ENCODE results near the gene DMRTB1. TPM values are rescaled to one million over a fixed set of nuclear protein-coding genes. Genes with fewer than 3 reads are reported as not detected.
"Not testable (repeated sequence)": the region's sequence is repeated elsewhere in the genome, so short reads cannot be mapped to it uniquely, and the experiment has no call there.

Gene DMRTB1
- total and polyA plus RNA-seq, 4 donors = not detected

DNA sequence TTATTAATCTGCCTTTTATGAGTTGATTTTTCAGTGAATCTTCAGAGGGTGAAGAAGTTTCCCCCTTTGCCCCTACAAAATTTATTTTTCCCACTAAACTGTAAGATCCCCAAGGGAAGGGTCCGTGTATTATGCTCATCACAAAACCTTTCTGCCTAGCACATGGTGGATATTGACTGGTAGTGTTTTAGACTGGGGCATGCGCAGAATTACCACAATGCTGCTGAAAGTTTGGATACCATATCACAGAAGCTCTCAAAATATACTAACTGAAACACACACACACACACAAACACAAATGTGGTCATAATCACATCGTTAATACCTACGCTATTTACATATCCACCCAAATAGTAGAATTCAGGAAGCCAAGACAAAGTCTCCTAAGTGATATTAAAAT is 28.0 kb upstream of the DMRTB1 start:
- WGBS, 2 donors = 76 to 81% methylated on average over 4 of the region's 4 CpGs
- H3K4me1 ChIP-seq (ENCODE audit: control insufficient read depth in 5 of 5, insufficient read depth in 5 of 5, low read length in 5 of 5) = peaks cover 0 to 5% (median 0%) of the 10 kb centered on the region in 5 donors
- H3K4me3 ChIP-seq = no peak overlapping the region
- no peak overlapping the region for H3K9ac ChIP-seq (ENCODE audit: insufficient read depth in 1 of 2, low read length in 2 of 2)
- peaks cover 0 to under 1% (median 0%) of the 10 kb centered on the region in 3 donors for H3K27me3 ChIP-seq (ENCODE audit: control insufficient read depth in 3 of 3, insufficient read depth in 3 of 3, low read length in 2 of 3)
- no peak for DNase-seq
- no peaks in the 10 kb centered on the region for H3K9me3 ChIP-seq (ENCODE audit: control insufficient read depth in 4 of 4, insufficient read depth in 3 of 4, low read length in 3 of 4)
- no peaks in the 10 kb centered on the region for H3K36me3 ChIP-seq (ENCODE audit: control insufficient read depth in 4 of 4, insufficient read depth in 4 of 4, low read length in 4 of 4)
- no peak overlapping the region for H3K27ac ChIP-seq (ENCODE audit: low read depth in 1 of 2, low read length in 1 of 2)
- TF ChIP-seq, protein P1, sequence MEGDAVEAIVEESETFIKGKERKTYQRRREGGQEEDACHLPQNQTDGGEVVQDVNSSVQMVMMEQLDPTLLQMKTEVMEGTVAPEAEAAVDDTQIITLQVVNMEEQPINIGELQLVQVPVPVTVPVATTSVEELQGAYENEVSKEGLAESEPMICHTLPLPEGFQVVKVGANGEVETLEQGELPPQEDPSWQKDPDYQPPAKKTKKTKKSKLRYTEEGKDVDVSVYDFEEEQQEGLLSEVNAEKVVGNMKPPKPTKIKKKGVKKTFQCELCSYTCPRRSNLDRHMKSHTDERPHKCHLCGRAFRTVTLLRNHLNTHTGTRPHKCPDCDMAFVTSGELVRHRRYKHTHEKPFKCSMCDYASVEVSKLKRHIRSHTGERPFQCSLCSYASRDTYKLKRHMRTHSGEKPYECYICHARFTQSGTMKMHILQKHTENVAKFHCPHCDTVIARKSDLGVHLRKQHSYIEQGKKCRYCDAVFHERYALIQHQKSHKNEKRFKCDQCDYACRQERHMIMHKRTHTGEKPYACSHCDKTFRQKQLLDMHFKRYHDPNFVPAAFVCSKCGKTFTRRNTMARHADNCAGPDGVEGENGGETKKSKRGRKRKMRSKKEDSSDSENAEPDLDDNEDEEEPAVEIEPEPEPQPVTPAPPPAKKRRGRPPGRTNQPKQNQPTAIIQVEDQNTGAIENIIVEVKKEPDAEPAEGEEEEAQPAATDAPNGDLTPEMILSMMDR (IDR thresholded peaks at IDR 0.05; ENCODE audit: control extremely low read depth, extremely low read depth) = no peak
- ATAC-seq (ENCODE audit: insufficient read depth, low FRiP score) = no peak

DNA sequence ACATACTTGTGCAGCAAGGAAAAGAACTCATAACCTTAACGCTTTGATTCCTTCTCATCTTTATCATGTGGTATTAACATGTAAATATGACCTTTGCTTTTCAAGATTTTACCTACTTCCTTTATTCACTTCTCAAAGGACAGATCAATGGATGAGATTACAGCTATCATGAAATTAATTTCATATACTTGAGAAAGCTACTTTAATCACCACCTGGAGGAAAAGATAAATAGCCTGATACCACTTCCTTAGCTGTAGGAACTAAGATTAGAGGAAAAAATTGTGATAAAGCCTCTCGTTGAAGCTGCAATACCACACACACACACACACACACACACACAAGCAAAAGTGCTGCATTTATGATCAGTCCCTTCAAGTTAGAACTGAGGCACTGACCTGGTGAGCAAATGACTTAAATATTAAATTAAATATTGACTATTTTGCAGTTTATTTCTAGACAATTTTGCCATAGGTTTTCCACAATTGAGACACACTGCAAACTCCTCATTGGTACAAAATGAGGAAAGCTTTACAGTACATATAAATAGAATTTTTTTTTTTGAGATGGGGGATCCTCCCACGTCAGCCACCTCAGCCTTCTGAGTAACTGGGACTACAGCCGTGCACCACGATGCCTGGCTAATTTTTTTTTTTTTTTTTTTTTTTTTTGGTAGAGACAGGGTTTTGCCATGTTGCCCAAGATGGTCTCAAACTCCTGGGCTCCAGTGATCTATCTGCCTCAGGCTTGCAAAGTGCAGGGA is 27.2 kb upstream of the DMRTB1 start:
- 24 to 30% methylated on average over 5 of the region's 5 CpGs for WGBS, 2 donors
- H3K27ac ChIP-seq (ENCODE audit: low read depth in 1 of 2, low read length in 1 of 2) = no peak overlapping the region
- H3K9ac ChIP-seq (ENCODE audit: insufficient read depth in 1 of 2, low read length in 2 of 2) = no peak overlapping the region
- TF ChIP-seq, protein P1 (IDR thresholded peaks at IDR 0.05; ENCODE audit: control extremely low read depth, extremely low read depth) = no peak
- no peaks in the 10 kb centered on the region for H3K9me3 ChIP-seq (ENCODE audit: control insufficient read depth in 4 of 4, insufficient read depth in 3 of 4, low read length in 3 of 4)
- no peaks in the 10 kb centered on the region for H3K36me3 ChIP-seq (ENCODE audit: control insufficient read depth in 4 of 4, insufficient read depth in 4 of 4, low read length in 4 of 4)
- H3K27me3 ChIP-seq (ENCODE audit: control insufficient read depth in 3 of 3, insufficient read depth in 3 of 3, low read length in 2 of 3) = peaks cover 0 to 4% (median 0%) of the 10 kb centered on the region in 3 donors
- DNase-seq = no peak
- no peak for ATAC-seq (ENCODE audit: insufficient read depth, low FRiP score)
- H3K4me1 ChIP-seq (ENCODE audit: control insufficient read depth in 5 of 5, insufficient read depth in 5 of 5, low read length in 5 of 5) = peaks cover 0 to 5% (median 0%) of the 10 kb centered on the region in 5 donors
- H3K4me3 ChIP-seq = no peak overlapping the region

DNA sequence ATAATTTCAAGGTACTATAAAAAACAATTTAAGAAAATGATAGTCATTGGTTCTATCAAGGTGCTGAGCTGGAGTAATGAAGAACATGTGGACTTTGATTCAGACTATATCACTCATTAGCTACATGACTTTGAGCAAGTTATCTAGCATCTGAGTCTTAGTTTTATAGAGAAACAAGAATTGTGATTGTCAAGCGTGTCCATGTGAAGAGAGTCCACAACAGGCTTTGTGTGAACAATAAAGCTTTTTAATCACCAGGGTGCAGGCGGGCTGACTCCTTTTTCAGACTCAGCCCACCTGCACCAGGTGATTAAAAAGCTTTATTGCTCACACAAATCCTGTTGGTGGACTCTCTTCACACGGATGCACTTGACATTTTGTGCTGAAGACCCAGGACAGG is 26.6 kb upstream of the DMRTB1 start:
- H3K27ac ChIP-seq (ENCODE audit: low read depth in 1 of 2, low read length in 1 of 2) = no peak overlapping the region
- WGBS, 2 donors = 84 to 86% methylated on average over 3 of the region's 3 CpGs
- H3K27me3 ChIP-seq (ENCODE audit: control insufficient read depth in 3 of 3, insufficient read depth in 3 of 3, low read length in 2 of 3) = peaks cover 0 to 4% (median 0%) of the 10 kb centered on the region in 3 donors
- H3K4me1 ChIP-seq (ENCODE audit: control insufficient read depth in 5 of 5, insufficient read depth in 5 of 5, low read length in 5 of 5) = peaks cover 0 to 5% (median 0%) of the 10 kb centered on the region in 5 donors
- TF ChIP-seq, protein P1 (IDR thresholded peaks at IDR 0.05; ENCODE audit: control extremely low read depth, extremely low read depth) = no peak
- H3K9ac ChIP-seq (ENCODE audit: insufficient read depth in 1 of 2, low read length in 2 of 2) = no peak overlapping the region
- DNase-seq = no peak
- no peak for ATAC-seq (ENCODE audit: insufficient read depth, low FRiP score)
- no peaks in the 10 kb centered on the region for H3K36me3 ChIP-seq (ENCODE audit: control insufficient read depth in 4 of 4, insufficient read depth in 4 of 4, low read length in 4 of 4)
- H3K9me3 ChIP-seq (ENCODE audit: control insufficient read depth in 4 of 4, insufficient read depth in 3 of 4, low read length in 3 of 4) = no peaks in the 10 kb centered on the region
- H3K4me3 ChIP-seq = no peak overlapping the region

DNA sequence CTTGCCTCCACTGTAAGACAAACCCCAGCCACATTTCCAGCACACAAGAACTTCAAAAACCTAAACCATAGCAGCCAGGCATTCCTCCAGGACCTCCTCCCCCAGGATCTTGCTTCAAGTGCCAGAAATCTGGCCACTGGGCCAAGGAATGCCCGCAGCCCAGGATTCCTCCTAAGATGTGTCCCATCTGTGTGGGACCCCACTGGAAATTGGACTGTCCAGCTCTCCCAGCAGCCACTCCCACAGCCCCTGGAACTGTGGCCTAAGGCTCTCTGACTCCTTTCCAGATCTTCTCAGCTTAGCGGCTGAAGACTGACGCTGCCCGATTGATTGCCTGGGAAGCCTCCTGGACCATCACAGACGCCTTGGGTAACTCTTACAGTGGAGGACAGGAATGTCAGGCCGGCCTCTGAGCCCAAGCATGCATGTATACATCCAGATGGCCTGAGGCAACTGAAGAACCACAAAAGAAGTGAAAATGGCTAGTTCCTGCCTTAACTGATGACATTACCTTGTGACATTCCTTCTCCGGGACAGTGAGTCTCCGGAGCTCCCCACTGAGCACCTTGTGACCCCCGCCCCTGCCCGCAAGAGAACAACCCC is 24.7 kb upstream of the DMRTB1 start:
- H3K4me3 ChIP-seq; H3K4me1 ChIP-seq (ENCODE audit: control insufficient read depth in 5 of 5, insufficient read depth in 5 of 5, low read length in 5 of 5); H3K27ac ChIP-seq (ENCODE audit: low read depth in 1 of 2, low read length in 1 of 2); H3K9me3 ChIP-seq (ENCODE audit: control insufficient read depth in 4 of 4, insufficient read depth in 3 of 4, low read length in 3 of 4); H3K27me3 ChIP-seq (ENCODE audit: control insufficient read depth in 3 of 3, insufficient read depth in 3 of 3, low read length in 2 of 3); H3K36me3 ChIP-seq (ENCODE audit: control insufficient read depth in 4 of 4, insufficient read depth in 4 of 4, low read length in 4 of 4); DNase-seq; H3K9ac ChIP-seq (ENCODE audit: insufficient read depth in 1 of 2, low read length in 2 of 2); ATAC-seq (ENCODE audit: insufficient read depth, low FRiP score): not testable (repeated sequence)
- 87 to 93% methylated on average over 10 of the region's 10 CpGs for WGBS, 2 donors
